PC-9 (cell line): ENCODE data around the gene IGF2BP2. TPM values are rescaled to one million over a fixed set of nuclear protein-coding genes. Genes with fewer than 3 reads are reported as not detected.
A peak's percentile ranks its signal among the peaks of the same experiment; 100 is the strongest.

Source experiments
- BruUV-seq: library from RNA; stranded (reverse); fragments of 400-500 nt; replicated peaks from 2 replicates; lab custom pipeline; 2021; lab: Mats Ljungman, UMichigan
- CTCF ChIA-PET: fragments of 300-600 bp; sonication (Branson Sonifier 250); formaldehyde crosslinking; loops from one replicate; lab custom pipeline; 2022; ENCODE audit warnings: antibody characterized with exemption; lab: Charles Lee
- POLR2A ChIA-PET: fragments of 300-600 bp; sonication (Branson Sonifier 250); formaldehyde crosslinking; loops from one replicate; lab custom pipeline; 2022; ENCODE audit warnings: antibody characterized with exemption; ENCODE audit not compliant: unreplicated experiment; lab: Charles Lee
- DNase-seq, 2 experiments: peaks; one replicate each; pipeline versions ENCODE4 v3.0.0 to v3.0.0-alpha.2; 2015 to 2022; ENCODE audit warnings: mixed read lengths in 1 of 2
- H2AFZ ChIP-seq: fragments of 200-600 bp; sonication (generic); 2 replicates; pipeline ENCODE4 v1.8.1; 2017; ENCODE audit warnings: antibody characterized with exemption
- H3F3A ChIP-seq: fragments of 200-600 bp; sonication (generic); 2 replicates; pipeline ENCODE4 v1.8.1; 2017; ENCODE audit warnings: antibody characterized with exemption, mild to moderate bottlenecking, low read depth; ENCODE audit not compliant: insufficient read depth
- H3K27ac ChIP-seq: fragments of 200-600 bp; sonication (generic); 2 replicates; pipeline ENCODE4 v1.6.1; 2016; ENCODE audit warnings: mixed run types
- H3K27me3 ChIP-seq: fragments of 200-600 bp; sonication (generic); 2 replicates; pipeline ENCODE4 v1.6.1; 2016; ENCODE audit warnings: low read depth, mixed run types; ENCODE audit not compliant: insufficient read depth
- H3K36me3 ChIP-seq: fragments of 200-600 bp; sonication (generic); 2 replicates; pipeline ENCODE4 v1.6.1; 2016; ENCODE audit warnings: low read depth, mixed run types
- H3K4me1 ChIP-seq: fragments of 200-600 bp; sonication (generic); replicated peaks from 2 replicates; pipeline ENCODE4 v1.6.1; 2016; ENCODE audit warnings: mixed run types; ENCODE audit not compliant: insufficient read depth
- H3K4me2 ChIP-seq: fragments of 200-600 bp; sonication (generic); 2 replicates; pipeline ENCODE4 v1.6.1; 2017; ENCODE audit warnings: mixed run types
- H3K4me3 ChIP-seq: fragments of 200-600 bp; sonication (generic); 2 replicates; pipeline ENCODE4 v1.6.1; 2016; ENCODE audit warnings: mixed run types
- H3K79me2 ChIP-seq: fragments of 200-600 bp; sonication (generic); 2 replicates; pipeline ENCODE4 v1.6.1; 2017; ENCODE audit warnings: low read depth, mixed run types
- H3K9me2 ChIP-seq: fragments of 200-600 bp; sonication (generic); 2 replicates; pipeline ENCODE4 v1.8.1; 2017; ENCODE audit warnings: mild to moderate bottlenecking; ENCODE audit not compliant: insufficient read depth
- H3K9me3 ChIP-seq: fragments of 200-600 bp; sonication (generic); 2 replicates; pipeline ENCODE4 v1.8.1; 2016; ENCODE audit warnings: low read depth; ENCODE audit not compliant: insufficient read depth
- H4K20me1 ChIP-seq: fragments of 200-600 bp; sonication (generic); 2 replicates; pipeline ENCODE4 v1.8.1; 2017; ENCODE audit not compliant: insufficient read depth
- EZH2 ChIP-seq: fragments of 200-600 bp; sonication (generic); IDR thresholded peaks from 2 replicates; pipeline ENCODE4 v1.8.0; 2017; ENCODE audit warnings: antibody characterized with exemption, low read depth
- intact Hi-C: fragments of 100-400 bp; cut with micrococcal nuclease; formaldehyde crosslinking; loops from one replicate; pipeline ENCODE4 v1.10.0; 2022; ENCODE audit not compliant: unreplicated experiment
- total RNA-seq: library from RNA; stranded (reverse); gene quantifications from 2 replicates; pipeline ENCODE4 v1.2.3, GENCODE V29; 2021
- TF ChIP-seq, protein P1 (sequence below): fragments of 200-600 bp; sonication (generic); conservative IDR thresholded peaks from 2 replicates; pipeline ENCODE4 v1.6.1; 2017; ENCODE audit warnings: mixed run types, antibody characterized with exemption, mild to moderate bottlenecking, moderate library complexity

Gene IGF2BP2
- total RNA-seq, 1 experiment from 2014 or later = 140 TPM

DNA sequence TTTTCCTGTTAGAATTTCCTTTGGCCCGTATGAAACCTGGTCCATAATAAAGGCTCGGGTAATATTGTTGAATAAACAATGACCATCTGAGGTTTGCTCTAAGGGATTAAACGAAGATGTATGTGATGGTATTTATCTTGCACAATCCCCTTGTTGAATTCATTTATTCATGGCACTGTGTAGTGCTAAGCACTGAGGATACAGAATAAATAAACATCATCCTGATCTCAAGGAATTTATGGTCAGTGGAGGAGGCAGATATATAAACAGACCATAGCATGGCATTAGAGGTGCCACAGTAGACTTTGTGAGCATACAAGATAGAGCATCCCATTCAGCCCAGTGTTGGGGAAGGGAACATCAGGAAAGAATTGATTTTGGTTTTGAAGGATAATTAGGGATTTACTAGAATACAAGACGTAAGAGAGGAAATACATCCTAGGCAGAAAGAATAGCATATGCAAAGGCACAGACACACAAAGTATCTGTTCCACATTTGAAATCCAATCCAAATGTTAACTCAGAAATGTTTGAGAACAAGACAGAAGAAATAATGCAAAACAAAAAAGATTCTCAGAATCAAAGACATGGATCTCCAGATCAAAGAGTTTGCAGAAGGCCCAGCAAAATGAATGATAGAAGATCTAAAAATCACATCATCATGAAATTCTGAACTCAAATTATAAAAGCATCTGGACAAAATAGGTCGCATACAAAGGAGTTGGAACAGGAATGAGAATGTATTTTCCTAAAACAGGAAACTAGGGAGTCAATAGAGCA, 5.4 kb upstream of the IGF2BP2 start:
- no peak overlapping the region for H3K4me2 ChIP-seq
- H3K27me3 ChIP-seq = no peaks in the 10 kb centered on the region
- H3K9me2 ChIP-seq = no peaks in the 10 kb centered on the region
- BruUV-seq = no TSS peak
- peaks cover 24% of the 10 kb centered on the region for H3F3A ChIP-seq
- intact Hi-C loops = no loop called here
- peaks cover 12% of the 10 kb centered on the region for H3K4me1 ChIP-seq
- H3K27ac ChIP-seq = no peak overlapping the region
- 0 out of 2 replicates have a peak, but pooled peaks cover 3% of the 10 kb centered on the region for H4K20me1 ChIP-seq
- peaks cover 19% of the 10 kb centered on the region for H3K79me2 ChIP-seq
- H3K4me3 ChIP-seq = no peak overlapping the region
- H3K36me3 ChIP-seq = peaks cover 22% of the 10 kb centered on the region; the same call in 1 of the 2 replicates
- no peak for DNase-seq
- peaks cover 22% of the 10 kb centered on the region for H3K9me3 ChIP-seq
- ChIA-PET CTCF (no interaction called here), POLR2A (no interaction called here)
- H2AFZ ChIP-seq = no peak overlapping the region
- TF ChIP-seq EZH2 = no peak
- TF ChIP-seq, protein P1, sequence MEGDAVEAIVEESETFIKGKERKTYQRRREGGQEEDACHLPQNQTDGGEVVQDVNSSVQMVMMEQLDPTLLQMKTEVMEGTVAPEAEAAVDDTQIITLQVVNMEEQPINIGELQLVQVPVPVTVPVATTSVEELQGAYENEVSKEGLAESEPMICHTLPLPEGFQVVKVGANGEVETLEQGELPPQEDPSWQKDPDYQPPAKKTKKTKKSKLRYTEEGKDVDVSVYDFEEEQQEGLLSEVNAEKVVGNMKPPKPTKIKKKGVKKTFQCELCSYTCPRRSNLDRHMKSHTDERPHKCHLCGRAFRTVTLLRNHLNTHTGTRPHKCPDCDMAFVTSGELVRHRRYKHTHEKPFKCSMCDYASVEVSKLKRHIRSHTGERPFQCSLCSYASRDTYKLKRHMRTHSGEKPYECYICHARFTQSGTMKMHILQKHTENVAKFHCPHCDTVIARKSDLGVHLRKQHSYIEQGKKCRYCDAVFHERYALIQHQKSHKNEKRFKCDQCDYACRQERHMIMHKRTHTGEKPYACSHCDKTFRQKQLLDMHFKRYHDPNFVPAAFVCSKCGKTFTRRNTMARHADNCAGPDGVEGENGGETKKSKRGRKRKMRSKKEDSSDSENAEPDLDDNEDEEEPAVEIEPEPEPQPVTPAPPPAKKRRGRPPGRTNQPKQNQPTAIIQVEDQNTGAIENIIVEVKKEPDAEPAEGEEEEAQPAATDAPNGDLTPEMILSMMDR = no peak

DNA sequence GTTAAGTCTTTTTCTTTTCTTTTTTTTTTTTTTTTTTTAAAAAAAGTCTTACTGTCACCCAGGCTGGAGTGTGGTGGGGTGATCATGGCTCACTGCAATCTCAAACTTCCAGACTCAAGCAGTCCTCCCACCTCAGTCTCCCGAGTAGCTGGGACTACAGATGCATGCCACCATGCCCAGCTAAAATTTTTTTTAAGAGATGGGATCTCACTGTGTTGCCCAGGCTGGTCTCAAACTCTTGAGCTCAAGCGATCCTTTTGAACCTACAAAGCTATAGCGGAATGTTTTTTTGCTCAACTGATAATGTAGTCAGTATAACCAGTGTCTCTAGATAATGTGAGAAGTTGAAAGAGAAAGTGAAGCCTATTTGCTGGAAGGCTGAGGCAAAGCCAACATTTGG, 3.9 kb upstream of the IGF2BP2 start:
- Histone ChIP-seq H3K27ac (no peak overlapping the region), H3K4me3 (no peak overlapping the region), H3K4me1 (peaks cover 12% of the 10 kb centered on the region), H4K20me1 (no peaks in the 10 kb centered on the region), H3K9me2 (no peaks in the 10 kb centered on the region), H3F3A (peaks cover 14% of the 10 kb centered on the region; the same call in 1 of the 2 replicates), H2AFZ (no peak overlapping the region), H3K36me3 (peaks cover 22% of the 10 kb centered on the region; the same call in 1 of the 2 replicates), H3K79me2 (peaks cover 30% of the 10 kb centered on the region), H3K4me2 (no peak overlapping the region), H3K9me3 (peaks cover 22% of the 10 kb centered on the region), H3K27me3 (no peaks in the 10 kb centered on the region)
- no TSS peak for BruUV-seq
- intact Hi-C loops = loop anchor here (5.0 kb wide), 1 partner anchor 84 kb away; no protein-coding TSS in a partner anchor
- TF ChIP-seq, protein P1 = no peak
- TF ChIP-seq EZH2 = no peak
- DNase-seq = no peak
- ChIA-PET CTCF (interaction anchor here (0.6 to 0.7 kb wide), 2 partner anchors 78 to 115 kb away, joined by 4 read pairs; no protein-coding TSS in a partner anchor), POLR2A (interaction anchor here (0.7 kb wide), 1 partner anchor 394 kb away, joined by 9 read pairs; no protein-coding TSS in a partner anchor)

DNA sequence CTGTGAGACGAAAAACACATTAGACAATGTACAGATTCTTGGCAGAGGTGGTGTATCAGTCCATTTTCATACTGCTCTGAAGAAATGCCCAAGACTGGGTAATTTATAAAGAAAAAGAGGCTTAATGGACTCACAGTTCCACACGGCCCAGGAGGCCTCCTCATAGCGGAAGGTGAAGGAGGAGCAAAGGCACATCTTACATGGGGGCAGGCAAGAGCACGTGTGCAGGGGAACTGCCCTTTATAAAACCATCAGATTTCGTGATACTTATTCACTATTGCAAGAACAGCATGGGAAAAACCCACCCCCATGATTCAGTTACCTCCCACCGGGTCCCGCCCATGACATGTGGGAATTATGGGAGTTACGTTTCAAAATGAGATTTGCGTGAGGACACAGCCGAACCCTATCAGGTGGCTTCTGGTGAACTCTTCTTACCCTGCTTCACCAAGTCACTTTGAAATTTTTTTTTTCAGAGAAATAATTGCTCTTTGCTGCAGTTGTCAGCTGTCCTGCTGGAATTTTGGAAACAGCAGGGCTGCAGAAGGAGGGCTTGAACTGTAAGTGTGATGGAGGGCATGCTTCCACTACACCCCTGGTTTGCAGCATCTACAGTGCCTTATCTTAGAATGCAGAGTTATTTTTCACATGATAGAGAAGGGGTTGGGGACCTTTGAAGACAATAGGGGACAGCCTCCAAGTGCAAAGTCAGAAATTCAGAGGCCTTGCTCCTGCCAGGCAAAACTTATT, 2.9 kb upstream of the IGF2BP2 start:
- ChIA-PET CTCF (interaction anchor here (0.7 kb wide), 1 partner anchor 116 kb away, joined by 4 read pairs; no protein-coding TSS in a partner anchor), POLR2A (no interaction called here)
- no peak for TF ChIP-seq EZH2
- TF ChIP-seq, protein P1 = no peak
- no TSS peak for BruUV-seq
- Histone ChIP-seq H3K36me3 (peaks cover 22% of the 10 kb centered on the region; the same call in 1 of the 2 replicates), H3K4me2 (0 out of 2 replicates have a peak overlapping the region, but pooled peaks have one; percentile 94), H3K9me2 (no peaks in the 10 kb centered on the region), H3K27ac (no peak overlapping the region), H3K4me3 (no peak overlapping the region), H3F3A (peaks cover 18% of the 10 kb centered on the region; the same call in 1 of the 2 replicates), H3K27me3 (no peaks in the 10 kb centered on the region), H2AFZ (no peak overlapping the region), H3K4me1 (peaks cover 12% of the 10 kb centered on the region), H4K20me1 (no peaks in the 10 kb centered on the region), H3K79me2 (peaks cover 39% of the 10 kb centered on the region), H3K9me3 (peaks cover 22% of the 10 kb centered on the region)
- DNase-seq = no peak
- intact Hi-C loops = loop anchor here (5.0 kb wide), 1 partner anchor 85 kb away; no protein-coding TSS in a partner anchor
